ENCODE data around the gene AMBP. TPM values are rescaled to one million over a fixed set of nuclear protein-coding genes. Genes with fewer than 3 reads are reported as not detected.

Gene AMBP
- total and polyA plus RNA-seq, 2 of the 13 experiments (the other 11 are each of a cell fraction or from before 2014, with no cell fraction given) = 1,510 to 2,580 TPM

DNA sequence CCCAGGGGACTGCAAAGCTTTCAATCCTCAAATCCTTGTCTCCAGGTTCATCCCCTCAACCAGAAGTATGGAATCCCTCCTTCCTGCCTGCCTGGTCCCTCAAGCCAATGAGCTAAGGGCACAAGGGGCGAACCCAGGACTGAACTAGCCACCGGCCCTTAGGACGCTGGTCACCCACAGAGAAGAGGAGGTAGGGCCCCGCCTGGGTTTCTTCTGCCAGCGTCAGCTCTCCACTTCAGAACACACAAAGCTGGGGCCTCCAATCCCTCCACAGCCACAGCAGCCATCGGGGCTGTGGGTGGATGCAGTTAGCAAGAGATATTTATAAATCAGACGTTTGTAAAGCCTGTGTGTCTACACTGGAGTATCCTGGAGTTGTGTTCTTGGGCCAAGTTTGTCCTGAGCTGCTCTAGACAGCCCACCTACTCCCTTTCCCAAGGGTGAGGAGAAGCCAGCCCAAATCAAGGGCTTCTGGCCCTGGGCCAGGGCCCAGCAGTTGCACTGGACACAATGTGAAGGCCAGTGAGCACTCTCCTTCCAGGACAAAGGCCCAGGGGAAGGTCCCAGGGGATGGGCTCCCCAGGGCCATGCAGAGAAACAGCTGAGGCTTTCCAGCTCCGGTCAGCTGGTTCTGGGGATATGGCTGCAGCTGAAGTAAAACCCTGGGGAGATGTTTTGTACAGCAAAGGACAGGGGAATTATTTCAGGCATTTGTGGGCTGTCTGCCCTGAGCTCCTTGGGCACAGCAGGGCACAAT is 18.9 kb downstream of the AMBP start (continued):
- TF ChIP-seq, protein P1, sequence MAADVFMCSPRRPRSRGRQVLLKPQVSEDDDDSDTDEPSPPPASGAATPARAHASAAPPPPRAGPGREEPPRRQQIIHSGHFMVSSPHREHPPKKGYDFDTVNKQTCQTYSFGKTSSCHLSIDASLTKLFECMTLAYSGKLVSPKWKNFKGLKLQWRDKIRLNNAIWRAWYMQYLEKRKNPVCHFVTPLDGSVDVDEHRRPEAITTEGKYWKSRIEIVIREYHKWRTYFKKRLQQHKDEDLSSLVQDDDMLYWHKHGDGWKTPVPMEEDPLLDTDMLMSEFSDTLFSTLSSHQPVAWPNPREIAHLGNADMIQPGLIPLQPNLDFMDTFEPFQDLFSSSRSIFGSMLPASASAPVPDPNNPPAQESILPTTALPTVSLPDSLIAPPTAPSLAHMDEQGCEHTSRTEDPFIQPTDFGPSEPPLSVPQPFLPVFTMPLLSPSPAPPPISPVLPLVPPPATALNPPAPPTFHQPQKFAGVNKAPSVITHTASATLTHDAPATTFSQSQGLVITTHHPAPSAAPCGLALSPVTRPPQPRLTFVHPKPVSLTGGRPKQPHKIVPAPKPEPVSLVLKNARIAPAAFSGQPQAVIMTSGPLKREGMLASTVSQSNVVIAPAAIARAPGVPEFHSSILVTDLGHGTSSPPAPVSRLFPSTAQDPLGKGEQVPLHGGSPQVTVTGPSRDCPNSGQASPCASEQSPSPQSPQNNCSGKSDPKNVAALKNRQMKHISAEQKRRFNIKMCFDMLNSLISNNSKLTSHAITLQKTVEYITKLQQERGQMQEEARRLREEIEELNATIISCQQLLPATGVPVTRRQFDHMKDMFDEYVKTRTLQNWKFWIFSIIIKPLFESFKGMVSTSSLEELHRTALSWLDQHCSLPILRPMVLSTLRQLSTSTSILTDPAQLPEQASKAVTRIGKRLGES (CRISPR knock-in tag; IDR thresholded peaks at IDR 0.05; ENCODE audit: borderline replicate concordance) = no peak
- no peak for TF ChIP-seq NR3C1 (CRISPR knock-in tag; IDR thresholded peaks at IDR 0.05)
- TF ChIP-seq, protein P2, sequence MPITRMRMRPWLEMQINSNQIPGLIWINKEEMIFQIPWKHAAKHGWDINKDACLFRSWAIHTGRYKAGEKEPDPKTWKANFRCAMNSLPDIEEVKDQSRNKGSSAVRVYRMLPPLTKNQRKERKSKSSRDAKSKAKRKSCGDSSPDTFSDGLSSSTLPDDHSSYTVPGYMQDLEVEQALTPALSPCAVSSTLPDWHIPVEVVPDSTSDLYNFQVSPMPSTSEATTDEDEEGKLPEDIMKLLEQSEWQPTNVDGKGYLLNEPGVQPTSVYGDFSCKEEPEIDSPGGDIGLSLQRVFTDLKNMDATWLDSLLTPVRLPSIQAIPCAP (CRISPR knock-in tag; IDR thresholded peaks at IDR 0.05; ENCODE audit: low read depth) = no peak
- TF ChIP-seq, protein P3, sequence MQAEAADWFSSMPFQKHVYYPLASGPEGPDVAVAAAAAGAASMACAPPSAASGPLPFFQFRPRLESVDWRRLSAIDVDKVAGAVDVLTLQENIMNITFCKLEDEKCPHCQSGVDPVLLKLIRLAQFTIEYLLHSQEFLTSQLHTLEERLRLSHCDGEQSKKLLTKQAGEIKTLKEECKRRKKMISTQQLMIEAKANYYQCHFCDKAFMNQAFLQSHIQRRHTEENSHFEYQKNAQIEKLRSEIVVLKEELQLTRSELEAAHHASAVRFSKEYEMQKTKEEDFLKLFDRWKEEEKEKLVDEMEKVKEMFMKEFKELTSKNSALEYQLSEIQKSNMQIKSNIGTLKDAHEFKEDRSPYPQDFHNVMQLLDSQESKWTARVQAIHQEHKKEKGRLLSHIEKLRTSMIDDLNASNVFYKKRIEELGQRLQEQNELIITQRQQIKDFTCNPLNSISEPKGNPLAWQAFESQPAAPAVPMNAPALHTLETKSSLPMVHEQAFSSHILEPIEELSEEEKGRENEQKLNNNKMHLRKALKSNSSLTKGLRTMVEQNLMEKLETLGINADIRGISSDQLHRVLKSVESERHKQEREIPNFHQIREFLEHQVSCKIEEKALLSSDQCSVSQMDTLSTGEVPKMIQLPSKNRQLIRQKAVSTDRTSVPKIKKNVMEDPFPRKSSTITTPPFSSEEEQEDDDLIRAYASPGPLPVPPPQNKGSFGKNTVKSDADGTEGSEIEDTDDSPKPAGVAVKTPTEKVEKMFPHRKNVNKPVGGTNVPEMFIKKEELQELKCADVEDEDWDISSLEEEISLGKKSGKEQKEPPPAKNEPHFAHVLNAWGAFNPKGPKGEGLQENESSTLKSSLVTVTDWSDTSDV (CRISPR knock-in tag; IDR thresholded peaks at IDR 0.05) = no peak
- TF ChIP-seq, protein P4, sequence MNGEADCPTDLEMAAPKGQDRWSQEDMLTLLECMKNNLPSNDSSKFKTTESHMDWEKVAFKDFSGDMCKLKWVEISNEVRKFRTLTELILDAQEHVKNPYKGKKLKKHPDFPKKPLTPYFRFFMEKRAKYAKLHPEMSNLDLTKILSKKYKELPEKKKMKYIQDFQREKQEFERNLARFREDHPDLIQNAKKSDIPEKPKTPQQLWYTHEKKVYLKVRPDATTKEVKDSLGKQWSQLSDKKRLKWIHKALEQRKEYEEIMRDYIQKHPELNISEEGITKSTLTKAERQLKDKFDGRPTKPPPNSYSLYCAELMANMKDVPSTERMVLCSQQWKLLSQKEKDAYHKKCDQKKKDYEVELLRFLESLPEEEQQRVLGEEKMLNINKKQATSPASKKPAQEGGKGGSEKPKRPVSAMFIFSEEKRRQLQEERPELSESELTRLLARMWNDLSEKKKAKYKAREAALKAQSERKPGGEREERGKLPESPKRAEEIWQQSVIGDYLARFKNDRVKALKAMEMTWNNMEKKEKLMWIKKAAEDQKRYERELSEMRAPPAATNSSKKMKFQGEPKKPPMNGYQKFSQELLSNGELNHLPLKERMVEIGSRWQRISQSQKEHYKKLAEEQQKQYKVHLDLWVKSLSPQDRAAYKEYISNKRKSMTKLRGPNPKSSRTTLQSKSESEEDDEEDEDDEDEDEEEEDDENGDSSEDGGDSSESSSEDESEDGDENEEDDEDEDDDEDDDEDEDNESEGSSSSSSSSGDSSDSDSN (CRISPR knock-in tag; IDR thresholded peaks at IDR 0.05) = no peak; the same call in 1 of the 2 replicates
- no peak for TF ChIP-seq SNAPC2 (CRISPR knock-in tag; IDR thresholded peaks at IDR 0.05)
- TF ChIP-seq, protein P5, sequence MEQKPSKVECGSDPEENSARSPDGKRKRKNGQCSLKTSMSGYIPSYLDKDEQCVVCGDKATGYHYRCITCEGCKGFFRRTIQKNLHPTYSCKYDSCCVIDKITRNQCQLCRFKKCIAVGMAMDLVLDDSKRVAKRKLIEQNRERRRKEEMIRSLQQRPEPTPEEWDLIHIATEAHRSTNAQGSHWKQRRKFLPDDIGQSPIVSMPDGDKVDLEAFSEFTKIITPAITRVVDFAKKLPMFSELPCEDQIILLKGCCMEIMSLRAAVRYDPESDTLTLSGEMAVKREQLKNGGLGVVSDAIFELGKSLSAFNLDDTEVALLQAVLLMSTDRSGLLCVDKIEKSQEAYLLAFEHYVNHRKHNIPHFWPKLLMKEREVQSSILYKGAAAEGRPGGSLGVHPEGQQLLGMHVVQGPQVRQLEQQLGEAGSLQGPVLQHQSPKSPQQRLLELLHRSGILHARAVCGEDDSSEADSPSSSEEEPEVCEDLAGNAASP (CRISPR knock-in tag; IDR thresholded peaks at IDR 0.05; ENCODE audit: borderline replicate concordance) = no peak
- no peak for TF ChIP-seq ZNF883 (CRISPR knock-in tag; IDR thresholded peaks at IDR 0.05; ENCODE audit: not compliant biosample characterization)
- TF ChIP-seq ETV6 (CRISPR knock-in tag; conservative IDR thresholded peaks at IDR 0.05) = 0 out of 2 replicates have a peak, but pooled peaks have one; percentile 29
- TF ChIP-seq FOXM1 (CRISPR knock-in tag; IDR thresholded peaks at IDR 0.05) = no peak
- no peak for TF ChIP-seq CBX1 (IDR thresholded peaks at IDR 0.05; ENCODE audit: low read depth)
